GM12864 (cell line): ENCODE measurements around the gene ACTN2.

Experiments used
- DNase-seq: peaks from one replicate; pipeline ENCODE4 v3.0.0-alpha.2; 2011; ENCODE audit warnings: low read depth
- H3K4me3 ChIP-seq: 2 replicates; pipeline ENCODE4 v1.5.1; 2011; ENCODE audit warnings: mild to moderate bottlenecking, low read depth, low read length, control low read depth
- CTCF ChIP-seq: IDR thresholded peaks from 2 replicates; pipeline ENCODE4 v1.5.1; 2011; ENCODE audit warnings: low read depth, mild to moderate bottlenecking, moderate library complexity, low read length, control low read depth, inconsistent platforms; ENCODE audit errors: missing control alignments

The ACTN2 gene

GRCh38 chr1:236810018-236810417, 123.7 kb downstream of the ACTN2 start:
- no peak for DNase-seq
- H3K4me3 ChIP-seq: no peak overlapping the region
- no peak for TF ChIP-seq CTCF

GRCh38 chr1:236812334-236813030, 126.2 kb downstream of the ACTN2 start:
- TF ChIP-seq CTCF: no peak
- DNase-seq: no peak
- no peak overlapping the region for H3K4me3 ChIP-seq
